Prostate gland (tissue), 2 donors: ENCODE measurements around the gene ACAD9. TPM values are rescaled to one million over a fixed set of nuclear protein-coding genes. Genes with fewer than 3 reads are reported as not detected.

Experiments
- DNase-seq: peaks from one replicate; pipeline ENCODE4 v3.0.0-alpha.2; 2019; ENCODE audit warnings: low spot score
- H3K27ac ChIP-seq, 2 donors: fragments of 200-600 bp; sonication (generic); 2 replicates each; pipeline ENCODE4 v1.5.1; 2017 to 2019
- H3K27me3 ChIP-seq: fragments of 200-600 bp; sonication (generic); replicated peaks from 2 replicates; pipeline ENCODE4 v1.5.1; 2019; ENCODE audit not compliant: insufficient read depth
- H3K36me3 ChIP-seq, 2 donors: fragments of 200-600 bp; sonication (generic); 1 replicate in 1 of 2; 2 replicates in 1 of 2; pipeline versions ENCODE4 v1.5.1 to v1.8.1; 2017 to 2019
- H3K4me1 ChIP-seq: fragments of 200-600 bp; sonication (generic); replicated peaks from 2 replicates; pipeline ENCODE4 v1.5.1; 2019
- H3K4me3 ChIP-seq, 2 donors: fragments of 200-600 bp; sonication (generic); 2 replicates each; pipeline ENCODE4 v1.5.1; 2017 to 2019
- H3K9me3 ChIP-seq: fragments of 200-600 bp; sonication (generic); 2 replicates; pipeline ENCODE4 v1.5.1; 2017
- CTCF ChIP-seq, 4 experiments: fragments of 200-600 bp in 2 of 4; fragments of 450-650 bp in 2 of 4; sonication (generic) in 2 of 4; IDR thresholded peaks; 1 replicate in 3 of 4; 2 replicates in 1 of 4; pipeline ENCODE4 v1.5.1; 2016 to 2019; ENCODE audit warnings: antibody characterized with exemption in 4 of 4, mild to moderate bottlenecking in 2 of 4, moderate library complexity in 2 of 4
- POLR2A ChIP-seq: fragments of 450-650 bp; IDR thresholded peaks from one replicate; pipeline ENCODE4 v1.6.1; 2016; ENCODE audit warnings: antibody characterized with exemption, mild to moderate bottlenecking
- POLR2AphosphoS5 ChIP-seq: sonication (generic); formaldehyde crosslinking; IDR thresholded peaks from one replicate; pipeline ENCODE4 v1.6.1; 2017; ENCODE audit warnings: antibody characterized with exemption
- WGBS: methylation state at CpG from one replicate; pipeline ENCODE4 v1.1.5; 2018; 5-methylcytosine and 5-hydroxymethylcytosine counted together
- intact Hi-C: fragments of 100-400 bp; cut with DNase I; formaldehyde crosslinking; loops from one replicate; pipeline ENCODE4 v1.14.2; 2022
- total RNA-seq, 2 donors: library from RNA; depleted of rRNA; stranded (reverse); fragments of >200 nt; gene quantifications; one replicate each; pipeline ENCODE4 v1.1.0, GENCODE V29; 2016

ACAD9 gene
- total RNA-seq, 2 donors from 2014 or later: 39.3 to 66.5 TPM

GRCh38 chr3:128945878-128946175 lies 66.4 kb downstream of the ACAD9 start:
- H3K27me3 ChIP-seq: no peaks in the 10 kb centered on the region
- no peak overlapping the region for H3K4me3 ChIP-seq
- H3K9me3 ChIP-seq: no peaks in the 10 kb centered on the region
- H3K4me1 ChIP-seq: no peaks in the 10 kb centered on the region
- intact Hi-C loops: no loop called here
- no peak overlapping the region for H3K27ac ChIP-seq
- no peak for TF ChIP-seq CTCF (IDR thresholded peaks at IDR 0.05)
- no peak for TF ChIP-seq POLR2A
- TF ChIP-seq POLR2AphosphoS5: no peak
- WGBS: 97% methylated on average over 3 of the region's 3 CpGs
- no peak for DNase-seq
- no peaks in the 10 kb centered on the region for H3K36me3 ChIP-seq

GRCh38 chr3:128946411-128946810 lies 67.0 kb downstream of the ACAD9 start:
- TF ChIP-seq POLR2AphosphoS5 (no peak), POLR2A (no peak), CTCF (IDR thresholded peaks at IDR 0.05) (no peak)
- Histone ChIP-seq H3K4me3 (no peak overlapping the region), H3K4me1 (no peaks in the 10 kb centered on the region), H3K27ac (no peak overlapping the region), H3K36me3 (no peaks in the 10 kb centered on the region), H3K9me3 (no peaks in the 10 kb centered on the region), H3K27me3 (no peaks in the 10 kb centered on the region)
- 73% methylated on average over 7 of the region's 7 CpGs for WGBS
- intact Hi-C loops: no loop called here
- DNase-seq: no peak

- Histone ChIP-seq H3K27me3 (no peaks in the 10 kb centered on the region), H3K27ac (no peak overlapping the region), H3K4me3 (no peak overlapping the region), H3K4me1 (no peaks in the 10 kb centered on the region), H3K9me3 (no peaks in the 10 kb centered on the region), H3K36me3 (no peaks in the 10 kb centered on the region)
- whole genome bisulfite sequencing: over 99% methylated on average over 3 of the region's 3 CpGs
- no peak for TF ChIP-seq POLR2AphosphoS5
- TF ChIP-seq POLR2A: no peak
- TF ChIP-seq CTCF (IDR thresholded peaks at IDR 0.05): no peak
- intact Hi-C loops: no loop called here
- DNase-seq: no peak
Observed at GRCh38 chr3:128949158-128949557, 69.7 kb downstream of the ACAD9 start.

- Histone ChIP-seq H3K9me3 (no peaks in the 10 kb centered on the region), H3K27me3 (no peaks in the 10 kb centered on the region), H3K4me1 (no peaks in the 10 kb centered on the region), H3K4me3 (no peak overlapping the region), H3K27ac (no peak overlapping the region), H3K36me3 (no peaks in the 10 kb centered on the region)
- no peak for DNase-seq
- intact Hi-C loops: no loop called here
- WGBS: 58% methylated on average over 15 of the region's 15 CpGs
- TF ChIP-seq POLR2AphosphoS5 (no peak), POLR2A (no peak), CTCF (IDR thresholded peaks at IDR 0.05) (no peak)
Observed at GRCh38 chr3:128950223-128950938, 71.0 kb downstream of the ACAD9 start.

GRCh38 chr3:128956440-128956839 lies 77.0 kb downstream of the ACAD9 start:
- Histone ChIP-seq H3K9me3 (no peaks in the 10 kb centered on the region), H3K4me1 (no peaks in the 10 kb centered on the region), H3K36me3 (no peaks in the 10 kb centered on the region), H3K27ac (no peak overlapping the region), H3K27me3 (no peaks in the 10 kb centered on the region), H3K4me3 (no peak overlapping the region)
- WGBS: 94% methylated on average over 2 of the region's 2 CpGs
- TF ChIP-seq CTCF (IDR thresholded peaks at IDR 0.05) (no peak), POLR2A (no peak), POLR2AphosphoS5 (no peak)
- DNase-seq: no peak
- intact Hi-C loops: no loop called here
